ENCODE measurements around the gene AMBN. TPM values are rescaled to one million over a fixed set of nuclear protein-coding genes. Genes with fewer than 3 reads are reported as not detected.

AMBN gene
- total and polyA plus RNA-seq, 3 experiments from 2014 or later = not detected

GRCh38 chr4:70619288-70619687 lies 27.2 kb downstream of the AMBN start:
- ChIA-PET CTCF (no interaction called here), POLR2A (no interaction called here)
- Histone ChIP-seq H3K9me3 (ENCODE audit: low read length) (no peaks in the 10 kb centered on the region), H3K36me3 (ENCODE audit: insufficient read depth, low read length) (no peaks in the 10 kb centered on the region), H3K27ac (ENCODE audit: low read depth, low read length) (no peak overlapping the region), H3K27me3 (ENCODE audit: insufficient read depth, low read length, poor library complexity, severe bottlenecking) (no peaks in the 10 kb centered on the region), H3K4me3 (ENCODE audit: low read length) (no peak overlapping the region), H3K4me1 (ENCODE audit: insufficient read depth, low read length) (no peaks in the 10 kb centered on the region)
- Mint-ChIP-seq H3K9me3 (no peaks in the 10 kb centered on the region), H3K4me3 (no peak overlapping the region), H3K4me1 (no peaks in the 10 kb centered on the region), H3K27ac (no peak overlapping the region), H3K27me3 (no peaks in the 10 kb centered on the region), H3K36me3 (no peaks in the 10 kb centered on the region)
- peak in 1 of 5 donors; percentile 11 for DNase-seq

- no peak overlapping the region for H3K27ac ChIP-seq (ENCODE audit: low read depth, low read length)
- H3K9me3 ChIP-seq (ENCODE audit: low read length) = no peaks in the 10 kb centered on the region
- H3K4me1 ChIP-seq (ENCODE audit: insufficient read depth, low read length) = no peaks in the 10 kb centered on the region
- Mint-ChIP-seq H3K27ac (no peak overlapping the region), H3K4me1 (no peaks in the 10 kb centered on the region), H3K36me3 (no peaks in the 10 kb centered on the region), H3K9me3 (no peaks in the 10 kb centered on the region), H3K27me3 (no peaks in the 10 kb centered on the region), H3K4me3 (no peak overlapping the region)
- no peaks in the 10 kb centered on the region for H3K36me3 ChIP-seq (ENCODE audit: insufficient read depth, low read length)
- H3K27me3 ChIP-seq (ENCODE audit: insufficient read depth, low read length, poor library complexity, severe bottlenecking) = no peaks in the 10 kb centered on the region
- H3K4me3 ChIP-seq (ENCODE audit: low read length) = no peak overlapping the region
- CTCF ChIA-PET = no interaction called here
- POLR2A ChIA-PET = no interaction called here
- DNase-seq = no peak
These were observed 27.7 kb downstream of the AMBN start for GRCh38 chr4:70619778-70620177.

- Mint-ChIP-seq H3K27me3 (peaks cover 0 to 2% of the 10 kb centered on the region in 2 donors), H3K36me3 (no peaks in the 10 kb centered on the region), H3K27ac (no peak overlapping the region), H3K4me3 (no peak overlapping the region), H3K9me3 (no peaks in the 10 kb centered on the region), H3K4me1 (no peaks in the 10 kb centered on the region)
- CTCF ChIA-PET = no interaction called here
- Histone ChIP-seq H3K36me3 (ENCODE audit: insufficient read depth, low read length) (no peaks in the 10 kb centered on the region), H3K27me3 (ENCODE audit: insufficient read depth, low read length, poor library complexity, severe bottlenecking) (no peaks in the 10 kb centered on the region), H3K27ac (ENCODE audit: low read depth, low read length) (no peak overlapping the region), H3K4me3 (ENCODE audit: low read length) (no peak overlapping the region), H3K9me3 (ENCODE audit: low read length) (no peaks in the 10 kb centered on the region), H3K4me1 (ENCODE audit: insufficient read depth, low read length) (no peaks in the 10 kb centered on the region)
- DNase-seq = peak in 1 of 5 donors; percentile 2
- POLR2A ChIA-PET = no interaction called here
These were observed 31.3 kb downstream of the AMBN start for GRCh38 chr4:70623323-70623722.

- H3K4me3 ChIP-seq (ENCODE audit: low read length) = no peak overlapping the region
- Mint-ChIP-seq H3K36me3 (no peaks in the 10 kb centered on the region), H3K4me1 (peaks cover 0 to 5% (median 2%) of the 10 kb centered on the region in 3 donors), H3K4me3 (no peak overlapping the region), H3K9me3 (no peaks in the 10 kb centered on the region), H3K27me3 (peaks cover 0 to 2% of the 10 kb centered on the region in 2 donors), H3K27ac (peak overlapping the region in 1 of 8 donors; percentile 7)
- ChIA-PET POLR2A (no interaction called here), CTCF (interaction anchor here (0.7 kb wide), 1 partner anchor 81 kb away, joined by 3 read pairs; no protein-coding TSS in a partner anchor)
- H3K27me3 ChIP-seq (ENCODE audit: insufficient read depth, low read length, poor library complexity, severe bottlenecking) = no peaks in the 10 kb centered on the region
- H3K9me3 ChIP-seq (ENCODE audit: low read length) = no peaks in the 10 kb centered on the region
- H3K36me3 ChIP-seq (ENCODE audit: insufficient read depth, low read length) = no peaks in the 10 kb centered on the region
- no peaks in the 10 kb centered on the region for H3K4me1 ChIP-seq (ENCODE audit: insufficient read depth, low read length)
- peak in 1 of 5 donors; percentile 13 for DNase-seq
- no peak overlapping the region for H3K27ac ChIP-seq (ENCODE audit: low read depth, low read length)
These were observed 32.3 kb downstream of the AMBN start for GRCh38 chr4:70624226-70624793.

GRCh38 chr4:70627620-70628019 lies 35.6 kb downstream of the AMBN start:
- no peaks in the 10 kb centered on the region for H3K36me3 ChIP-seq (ENCODE audit: insufficient read depth, low read length)
- Mint-ChIP-seq H3K4me1 (peaks cover 0 to 9% (median 2%) of the 10 kb centered on the region in 3 donors), H3K27me3 (peaks cover 2 to 3% of the 10 kb centered on the region in 2 donors), H3K36me3 (no peaks in the 10 kb centered on the region), H3K9me3 (no peaks in the 10 kb centered on the region), H3K4me3 (no peak overlapping the region), H3K27ac (no peak overlapping the region)
- H3K4me1 ChIP-seq (ENCODE audit: insufficient read depth, low read length) = no peaks in the 10 kb centered on the region
- ChIA-PET CTCF (interaction anchor here (1.4 kb wide), 1 partner anchor 11 kb away, joined by 4 read pairs; no protein-coding TSS in a partner anchor), POLR2A (no interaction called here)
- no peak for DNase-seq
- H3K9me3 ChIP-seq (ENCODE audit: low read length) = no peaks in the 10 kb centered on the region
- H3K4me3 ChIP-seq (ENCODE audit: low read length) = no peak overlapping the region
- no peak overlapping the region for H3K27ac ChIP-seq (ENCODE audit: low read depth, low read length)
- no peaks in the 10 kb centered on the region for H3K27me3 ChIP-seq (ENCODE audit: insufficient read depth, low read length, poor library complexity, severe bottlenecking)

GRCh38 chr4:70628444-70628843 lies 36.4 kb downstream of the AMBN start, which contains the start of gene ENAM:
ENAM (plus strand) TSS chr4:70628744; CDS start chr4:70629501, 757 bp downstream.
- Mint-ChIP-seq H3K4me1 (peaks cover 0 to 9% (median 2%) of the 10 kb centered on the region in 3 donors), H3K9me3 (no peaks in the 10 kb centered on the region), H3K27ac (no peak within 1 kb of the TSS), H3K36me3 (no peaks in the 10 kb centered on the region), H3K4me3 (no peak within 1 kb of the TSS), H3K27me3 (peaks cover 2 to 3% of the 10 kb centered on the region in 2 donors)
- Histone ChIP-seq H3K27ac (ENCODE audit: low read depth, low read length) (no peak within 1 kb of the TSS), H3K27me3 (ENCODE audit: insufficient read depth, low read length, poor library complexity, severe bottlenecking) (no peaks in the 10 kb centered on the region), H3K4me1 (ENCODE audit: insufficient read depth, low read length) (no peaks in the 10 kb centered on the region), H3K9me3 (ENCODE audit: low read length) (no peaks in the 10 kb centered on the region), H3K36me3 (ENCODE audit: insufficient read depth, low read length) (no peaks in the 10 kb centered on the region), H3K4me3 (ENCODE audit: low read length) (no peak within 1 kb of the TSS)
- DNase-seq = no peak
- ChIA-PET POLR2A (no interaction called here), CTCF (interaction anchor here (0.7 kb wide), 1 partner anchor 199 kb away, joined by 3 read pairs; no protein-coding TSS in a partner anchor)

GRCh38 chr4:70629469-70630090 lies 37.5 kb downstream of the AMBN start:
- no peak for DNase-seq
- no peaks in the 10 kb centered on the region for H3K9me3 ChIP-seq (ENCODE audit: low read length)
- H3K27me3 ChIP-seq (ENCODE audit: insufficient read depth, low read length, poor library complexity, severe bottlenecking) = no peaks in the 10 kb centered on the region
- CTCF ChIA-PET = interaction anchor here (0.7 kb wide), 1 partner anchor 198 kb away, joined by 3 read pairs; no protein-coding TSS in a partner anchor
- Mint-ChIP-seq H3K36me3 (no peaks in the 10 kb centered on the region), H3K27ac (no peak overlapping the region), H3K4me1 (peaks cover 0 to 9% (median 2%) of the 10 kb centered on the region in 3 donors), H3K4me3 (no peak overlapping the region), H3K27me3 (peaks cover 7 to 14% of the 10 kb centered on the region in 2 donors), H3K9me3 (no peaks in the 10 kb centered on the region)
- H3K4me3 ChIP-seq (ENCODE audit: low read length) = no peak overlapping the region
- POLR2A ChIA-PET = no interaction called here
- H3K27ac ChIP-seq (ENCODE audit: low read depth, low read length) = no peak overlapping the region
- no peaks in the 10 kb centered on the region for H3K4me1 ChIP-seq (ENCODE audit: insufficient read depth, low read length)
- H3K36me3 ChIP-seq (ENCODE audit: insufficient read depth, low read length) = no peaks in the 10 kb centered on the region

DNA sequence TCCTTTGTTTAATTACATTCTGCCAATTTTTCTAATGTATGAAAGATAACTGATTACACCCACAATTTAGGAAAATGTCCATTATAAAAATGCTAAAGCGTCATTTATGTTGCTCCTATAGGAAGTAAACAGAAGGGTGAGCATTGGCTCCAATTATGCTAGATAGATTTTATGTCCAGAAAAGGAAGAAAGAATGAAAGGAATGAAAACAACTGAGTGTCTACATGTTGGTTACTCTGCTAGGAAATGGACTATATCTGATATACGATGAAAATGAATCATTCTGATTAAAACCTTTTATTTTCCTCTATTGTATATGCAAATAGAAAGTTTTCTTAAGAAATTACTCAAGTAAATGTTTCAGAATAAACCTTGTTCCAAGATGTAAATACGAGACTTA lies 38.1 kb downstream of the AMBN start:
- POLR2A ChIA-PET = no interaction called here
- DNase-seq = no peak
- Histone ChIP-seq H3K36me3 (ENCODE audit: insufficient read depth, low read length) (no peaks in the 10 kb centered on the region), H3K9me3 (ENCODE audit: low read length) (no peaks in the 10 kb centered on the region), H3K27me3 (ENCODE audit: insufficient read depth, low read length, poor library complexity, severe bottlenecking) (no peaks in the 10 kb centered on the region), H3K4me3 (ENCODE audit: low read length) (no peak overlapping the region), H3K4me1 (ENCODE audit: insufficient read depth, low read length) (no peaks in the 10 kb centered on the region), H3K27ac (ENCODE audit: low read depth, low read length) (no peak overlapping the region)
- Mint-ChIP-seq H3K4me3 (no peak overlapping the region), H3K36me3 (no peaks in the 10 kb centered on the region), H3K9me3 (no peaks in the 10 kb centered on the region), H3K27ac (no peak overlapping the region), H3K27me3 (peaks cover 7 to 17% of the 10 kb centered on the region in 2 donors), H3K4me1 (peaks cover 0 to 9% (median 2%) of the 10 kb centered on the region in 3 donors)
- CTCF ChIA-PET = no interaction called here

Data from CD8-positive, alpha-beta memory T cell (primary cell).